HepG2 (cell line): Measurements from ENCODE around the gene SH3D19. TPM values are rescaled to one million over a fixed set of nuclear protein-coding genes. Genes with fewer than 3 reads are reported as not detected.

Experiments
- ATAC-seq: fragments of 200-7000 bp; cut with Tn5 transposase; 3 replicates; pipeline ENCODE4 v1.9.1; 2020; ENCODE audit warnings: mild to moderate bottlenecking, moderate library complexity
- BruUV-seq: library from RNA; stranded (reverse); fragments of 400-500 nt; replicated peaks from 2 replicates; lab custom pipeline; 2021; lab: Mats Ljungman, UMichigan
- CTCF ChIA-PET: fragments of 300-600 bp; formaldehyde crosslinking; extraction: SDS; loops from one replicate; lab custom pipeline; 2021; ENCODE audit warnings: low total read pairs, inconsistent platforms, low intra/inter-chr PET ratio; lab: Yijun Ruan, JAX
- POLR2A ChIA-PET: fragments of 350-600 bp; sonication (Branson Sonifier 250); formaldehyde crosslinking; loops from one replicate; lab custom pipeline; 2020; ENCODE audit warnings: antibody characterized with exemption, inconsistent platforms; lab: Yijun Ruan, JAX
- DNase-seq: peaks from one replicate; pipeline ENCODE4 v3.0.0-alpha.2; 2015; ENCODE audit warnings: low spot score
- FAIRE-seq: peaks from 3 replicates; lab custom pipeline; 2011; peaks lifted over from hg19 to GRCh38; lab: Jason Lieb, UNC
- H2AFZ ChIP-seq: one replicate; pipeline ENCODE4 v1.6.1; 2011; ENCODE audit warnings: low read length, inconsistent platforms
- H3K27ac ChIP-seq: fragments of 300-600 bp; 3 replicates; pipeline ENCODE4 v1.8.0; 2011; ENCODE audit warnings: mixed run types, mild to moderate bottlenecking, mixed read lengths, low read length, inconsistent platforms; ENCODE audit not compliant: insufficient read depth; ENCODE audit errors: extremely low read length
- H3K27me3 ChIP-seq, 2 experiments: fragments of 200-600 bp in 1 of 2; 2 replicates in 1 of 2; 3 replicates in 1 of 2; pipeline versions ENCODE4 v1.6.0 to v1.8.0; 2011; ENCODE audit warnings: low read length in 2 of 2, mild to moderate bottlenecking in 2 of 2, moderate library complexity in 2 of 2, inconsistent platforms in 1 of 2; ENCODE audit not compliant: insufficient read depth in 2 of 2, control insufficient read depth in 1 of 2
- H3K36me3 ChIP-seq, 2 experiments: fragments of 200-600 bp in 1 of 2; replicated peaks in 1 of 2; 2 replicates in 1 of 2; 3 replicates in 1 of 2; pipeline versions ENCODE4 v1.5.1 to v1.8.0; 2011; ENCODE audit warnings: low read length in 2 of 2, inconsistent platforms in 1 of 2; ENCODE audit not compliant: insufficient read depth in 2 of 2, control insufficient read depth in 1 of 2
- H3K4me1 ChIP-seq: 2 replicates; pipeline ENCODE4 v1.5.1; 2012; ENCODE audit warnings: low read length, inconsistent platforms; ENCODE audit not compliant: insufficient read depth
- H3K4me2 ChIP-seq: 2 replicates; pipeline ENCODE4 v1.6.0; 2011; ENCODE audit warnings: low read depth, low read length, inconsistent platforms
- H3K4me3 ChIP-seq, 3 experiments: fragments of 200-600 bp in 1 of 3; sonication (generic), shearing (Covaris generic) in 1 of 3; replicated peaks in 1 of 3; 2 replicates each; pipeline ENCODE4 v1.5.1; 2011 to 2016; ENCODE audit warnings: low read length in 3 of 3, inconsistent platforms in 2 of 3, low read depth in 2 of 3, mild to moderate bottlenecking in 2 of 3, control low read depth in 1 of 3, mixed read lengths in 1 of 3; ENCODE audit not compliant: insufficient read depth in 1 of 3
- H3K79me2 ChIP-seq: one replicate; pipeline ENCODE4 v1.6.1; 2011; ENCODE audit warnings: low read length, inconsistent platforms; ENCODE audit not compliant: insufficient read depth
- H3K9ac ChIP-seq: 2 replicates; pipeline ENCODE4 v1.6.0; 2011; ENCODE audit warnings: mild to moderate bottlenecking, low read depth, low read length, inconsistent platforms; ENCODE audit not compliant: insufficient read depth
- H3K9me3 ChIP-seq: 2 replicates; pipeline ENCODE4 v1.5.1; 2012; ENCODE audit warnings: mild to moderate bottlenecking, low read length
- H4K20me1 ChIP-seq: 2 replicates; pipeline ENCODE4 v1.6.0; 2011; ENCODE audit warnings: inconsistent platforms, mild to moderate bottlenecking, low read length, moderate library complexity; ENCODE audit not compliant: insufficient read depth
- HNF4G ChIP-seq, 2 experiments: sonication (generic) in 1 of 2; formaldehyde crosslinking in 1 of 2; IDR thresholded peaks; 2 replicates each; pipeline versions ENCODE4 v1.4.0 to v1.6.1; 2011 to 2020; ENCODE audit warnings: borderline replicate concordance in 2 of 2, low read depth in 2 of 2, mild to moderate bottlenecking in 2 of 2, low read length in 1 of 2, missing genetic modification reagents in 1 of 2, moderate library complexity in 1 of 2
- HOMEZ ChIP-seq: IDR thresholded peaks from 2 replicates; pipeline ENCODE4 v1.6.1; 2016; ENCODE audit warnings: low read depth
- ZBTB40 ChIP-seq, 2 experiments: fragments of 450-650 bp in 1 of 2; sonication (generic) in 1 of 2; formaldehyde crosslinking in 1 of 2; IDR thresholded peaks; 2 replicates each; pipeline versions ENCODE4 v1.6.1 to v1.8.0; 2016 to 2022; ENCODE audit warnings: antibody characterized with exemption in 1 of 2, mild to moderate bottlenecking in 1 of 2, missing genetic modification reagents in 1 of 2
- ZFYVE20 ChIP-seq: sonication (generic); formaldehyde crosslinking; IDR thresholded peaks from 2 replicates; pipeline ENCODE4 v1.8.0; 2023; ENCODE audit warnings: low read depth, mild to moderate bottlenecking, moderate library complexity, missing genetic modification reagents, borderline replicate concordance
- WGBS: methylation state at CpG from one replicate; pipeline ENCODE4 v1.1.6; 2017; ENCODE audit warnings: low lambda C conversion rate; 5-methylcytosine and 5-hydroxymethylcytosine counted together
- in situ Hi-C: cut with HindIII; loops from 2 replicates; pipeline ENCODE4 v1.10.0; 2017; ENCODE audit warnings: low pct_unique_long_range_greater_than_20kb; ENCODE audit not compliant: extremely low pct_ligation_motif_present
- intact Hi-C: fragments of 100-400 bp; cut with micrococcal nuclease; formaldehyde crosslinking; loops from one replicate; pipeline ENCODE4 v1.10.0; 2022; ENCODE audit not compliant: unreplicated experiment
- polyA plus RNA-seq, 8 experiments: library from polyadenylated mRNA; depleted of rRNA in 3 of 8; stranded (reverse) in 7 of 8; unstranded in 1 of 8; fragments of >200 nt; fragmentation: Illumina TruSeq in 4 of 8; extraction: Trizol in 4 of 8; gene quantifications; 2 replicates each; pipeline versions ENCODE4 v1.2.1 to v1.2.3, GENCODE V29; 2011 to 2016; ENCODE audit warnings: low read depth in 4 of 8, missing spikeins in 1 of 8, mixed read lengths in 1 of 8; ENCODE audit not compliant: insufficient read depth in 1 of 8
- total RNA-seq, 5 experiments: library from RNA; depleted of rRNA; stranded (reverse); fragments of >200 nt; fragmentation: Illumina TruSeq; extraction: Trizol; gene quantifications; 2 replicates each; pipeline ENCODE4 v1.2.3, GENCODE V29; 2016; ENCODE audit warnings: low read depth in 1 of 5

SH3D19 gene
- total and polyA plus RNA-seq, 2 of the 13 experiments (the other 11 are each of a cell fraction or from before 2014, with no cell fraction given): 31.2 to 38.0 TPM

GRCh38 chr4:151302432-151302831 is 23.0 kb downstream of the SH3D19 start:
- 62% methylated on average over 4 of the region's 4 CpGs for WGBS
- DNase-seq (peak; percentile 66), ATAC-seq (no peak; the same call in 2 of the 3 replicates), FAIRE-seq (no peak)
- Histone ChIP-seq H4K20me1 (peaks cover 85% of the 10 kb centered on the region), H3K4me1 (peaks cover 48% of the 10 kb centered on the region), H3K9ac (no peak overlapping the region), H3K27me3 (no peaks in the 10 kb centered on the region), H3K9me3 (no peaks in the 10 kb centered on the region)
- intact Hi-C loops (no loop called here), in situ Hi-C loops (no loop called here)
- ChIA-PET POLR2A (interaction anchor here (2.3 kb wide), 1 partner anchor 23 kb away, joined by 12 read pairs; the partner anchor contains the start of gene SH3D19), CTCF (no interaction called here)
- peak; percentile 49; the same call in 1 of the 2 replicates for TF ChIP-seq HOMEZ (CRISPR knock-in tag)
- 0 out of 2 replicates have a peak, but pooled peaks have one; percentile 12 for TF ChIP-seq HNF4G (IDR thresholded peaks at IDR 0.05; ENCODE audit: borderline replicate concordance, low read depth, low read length)
- no peak for TF ChIP-seq HNF4G (CRISPR knock-in tag; IDR thresholded peaks at IDR 0.05; ENCODE audit: borderline replicate concordance, low read depth)
- no peak for TF ChIP-seq ZFYVE20 (CRISPR knock-in tag)
- peak; percentile 80 for TF ChIP-seq ZBTB40 (IDR thresholded peaks at IDR 0.05)
- TF ChIP-seq ZBTB40 (CRISPR knock-in tag; IDR thresholded peaks at IDR 0.05): peak; percentile 94; the same call in 1 of the 2 replicates
- TF ChIP-seq, all 625 proteins: peak for 3
- H2AFZ ChIP-seq: no peak overlapping the region
- peaks cover 90% of the 10 kb centered on the region for H3K79me2 ChIP-seq
- BruUV-seq: no TSS peak
- no peak overlapping the region for H3K4me3 ChIP-seq
- no peak overlapping the region for H3K4me2 ChIP-seq
- peaks cover 1 to 3% of the 10 kb centered on the region in 2 experiments; a peak in 2 of 5 replicates for H3K36me3 ChIP-seq
- peak overlapping the region; percentile 21 for H3K27ac ChIP-seq
